Heart left ventricle (tissue), 16 donors: Measurements from ENCODE around the gene ZFAND5. TPM values are rescaled to one million over a fixed set of nuclear protein-coding genes. Genes with fewer than 3 reads are reported as not detected.

Experiments used
- ATAC-seq, 4 donors: fragments of 200-7000 bp; cut with Tn5 transposase; one replicate each; pipeline ENCODE4 v1.9.1; 2020 to 2022; ENCODE audit warnings: moderate library complexity in 4 of 4, mild to moderate bottlenecking in 3 of 4, moderate number of reproducible peaks in 1 of 4
- DNase-seq, 5 donors: peaks; one replicate each; pipeline ENCODE4 v3.0.0-alpha.2; 2020
- H3K27ac ChIP-seq, 12 donors: fragments of 200-600 bp; sonication (generic) in 4 of 12; one replicate each; pipeline versions ENCODE4 v1.5.0 to v1.8.0; 2016 to 2022; ENCODE audit warnings: mild to moderate bottlenecking in 2 of 12
- H3K27me3 ChIP-seq, 9 donors: fragments of 200-600 bp; sonication (generic) in 2 of 9; one replicate each; pipeline versions ENCODE4 v1.5.1 to v1.8.0; 2016 to 2022; ENCODE audit warnings: mild to moderate bottlenecking in 3 of 9
- H3K36me3 ChIP-seq, 9 donors: fragments of 200-600 bp; sonication (generic) in 2 of 9; one replicate each; pipeline versions ENCODE4 v1.5.0 to v1.8.0; 2018 to 2022; ENCODE audit warnings: mild to moderate bottlenecking in 2 of 9
- H3K4me1 ChIP-seq, 12 donors: fragments of 200-600 bp; sonication (generic) in 4 of 12; one replicate each; pipeline versions ENCODE4 v1.5.0 to v1.8.0; 2016 to 2022; ENCODE audit warnings: mild to moderate bottlenecking in 3 of 12
- H3K4me3 ChIP-seq, 12 donors: fragments of 200-600 bp; sonication (generic) in 4 of 12; one replicate each; pipeline versions ENCODE4 v1.5.0 to v1.8.0; 2017 to 2022; ENCODE audit warnings: mild to moderate bottlenecking in 9 of 12, moderate library complexity in 4 of 12
- H3K9me3 ChIP-seq, 12 donors: fragments of 200-600 bp; sonication (generic) in 4 of 12; one replicate each; pipeline versions ENCODE4 v1.5.0 to v1.8.0; 2016 to 2022; ENCODE audit warnings: mild to moderate bottlenecking in 1 of 12
- POLR2A ChIP-seq, 2 donors: fragments of 450-650 bp; IDR thresholded peaks; one replicate each; pipeline ENCODE4 v1.6.1; 2017; ENCODE audit warnings: antibody characterized with exemption in 2 of 2, mild to moderate bottlenecking in 2 of 2, moderate library complexity in 2 of 2
- WGBS, 4 donors: extraction: QIAGEN DNeasy Blood & Tissue Kit in 2 of 4; methylation state at CpG; one replicate each; pipeline versions ENCODE4 v1.1.5 to v1.1.7; 2013 to 2018; 5-methylcytosine and 5-hydroxymethylcytosine counted together
- intact Hi-C, 10 donors: fragments of 100-400 bp; cut with DNase I; formaldehyde crosslinking; loops; one replicate each; pipeline versions ENCODE4 v1.11.1 to v1.14.2; 2022
- polyA plus RNA-seq, 2 donors: library from polyadenylated mRNA; stranded (reverse); fragments of 200-250 nt; gene quantifications; one replicate each; pipeline ENCODE4 v1.2.3, GENCODE V29; 2013
- total RNA-seq, 9 donors: library from RNA; depleted of rRNA in 2 of 9; stranded (reverse); fragments of >200 nt in 2 of 9; fragmentation: NEBNext Ultra II Directional in 3 of 9; extraction: Animal tissue kit (Norgen Biotek cat#: 25700) in 3 of 9; gene quantifications; one replicate each; pipeline versions ENCODE4 v1.1.0 to v1.2.4, GENCODE V29; 2016 to 2023
- TF ChIP-seq, protein P1 (sequence below), 12 donors: fragments of 200-600 bp; sonication (generic) in 4 of 12; IDR thresholded peaks; one replicate each; pipeline versions ENCODE4 v1.5.0 to v1.8.0; 2018 to 2022; ENCODE audit warnings: antibody characterized with exemption in 12 of 12, mild to moderate bottlenecking in 5 of 12
- donor health status: ischemic (EF 13 %, LVEDD 7.1; RV severe dilation, severe dysfunction).
- donor health status: healthy with polysubstance abuse.
- donor health status: DM: no; HTN: yes; CAD: no.
- donor health status: DM: no; HTN: no; CAD: no.
- donor health status: ischemic (EF 25% LVEDD 6.9; RV normal size, moderate dysfunction).
- donor health status: ischemic (EF 25% LVEDD 5.7; RV mildly dilated, moderate dysfunction).
- donor health status: healthy.
- donor health status: DM: yes; HTN: yes; CAD: no.
- donor health status: ischemic (EF 35%, LVEDD 5.7; RV mildly dilated, moderate dysfunction).
- donor health status: nonischemic (EF 11% LVEDD 7.7; RV severe dilation, severe dysfunction).
- donor health status: DM: yes; HTN: yes; CAD: no.
- donor health status: PGD.
- donor health status: ischemic (EF 29% LVEDD 5.4; RV normal size, mild dysfunction).
- donor health status: nonischemic (EF 23%, LVEDD 6.1; RV moderate dilation, normal function).

The ZFAND5 gene
- total and polyA plus RNA-seq, 11 donors: 99.1 to 275 (median 157) TPM

DNA sequence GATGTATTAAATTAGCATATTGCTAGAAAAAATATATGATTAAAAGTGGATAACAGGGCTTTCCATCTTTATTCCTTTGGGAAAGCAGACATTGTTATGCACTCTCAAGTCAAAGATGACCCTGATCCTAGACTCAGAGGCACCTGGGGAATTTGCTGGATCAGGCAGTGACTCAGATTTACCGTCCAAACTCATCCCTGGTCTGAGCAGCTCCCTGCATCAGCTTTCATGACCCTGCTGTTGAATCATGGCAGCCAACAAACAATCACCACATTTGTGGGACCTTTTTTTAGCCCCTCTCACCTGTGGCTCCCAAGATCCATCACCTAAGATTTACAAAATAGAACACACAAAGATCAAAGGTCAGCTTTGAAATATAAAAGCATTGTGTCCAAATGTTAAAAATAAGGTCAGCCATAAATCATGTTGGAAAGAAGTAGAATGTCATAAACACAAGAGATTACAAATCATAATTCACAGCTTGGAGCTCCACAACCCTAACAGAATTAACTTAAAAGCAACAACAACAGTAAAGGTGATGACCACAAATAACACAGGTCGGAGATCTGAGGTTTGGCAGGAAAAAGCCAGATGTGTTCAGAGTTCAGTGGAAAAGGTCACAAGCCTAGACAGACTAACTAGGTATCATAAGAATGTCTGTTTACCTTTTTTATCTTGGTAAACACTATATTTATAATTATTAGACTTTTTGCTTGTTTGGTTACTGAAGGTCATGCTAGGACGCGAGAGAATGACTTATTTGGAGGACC, 55.5 kb downstream of the ZFAND5 start:
- intact Hi-C loops: loop anchor here in 4 of 10 donors (5.0 to 10.0 kb wide), 4 partner anchors 45 to 268 kb away; no protein-coding TSS in a partner anchor
- no peak for ATAC-seq
- Histone ChIP-seq H3K4me3 (no peak overlapping the region), H3K27ac (no peak overlapping the region), H3K27me3 (no peaks in the 10 kb centered on the region), H3K9me3 (no peaks in the 10 kb centered on the region), H3K4me1 (peaks cover 0 to 25% (median 2%) of the 10 kb centered on the region in 12 donors), H3K36me3 (no peaks in the 10 kb centered on the region)
- WGBS, 4 donors: 84 to 92% (median 89%) methylated on average over 4 of the region's 4 CpGs
- TF ChIP-seq, protein P1, sequence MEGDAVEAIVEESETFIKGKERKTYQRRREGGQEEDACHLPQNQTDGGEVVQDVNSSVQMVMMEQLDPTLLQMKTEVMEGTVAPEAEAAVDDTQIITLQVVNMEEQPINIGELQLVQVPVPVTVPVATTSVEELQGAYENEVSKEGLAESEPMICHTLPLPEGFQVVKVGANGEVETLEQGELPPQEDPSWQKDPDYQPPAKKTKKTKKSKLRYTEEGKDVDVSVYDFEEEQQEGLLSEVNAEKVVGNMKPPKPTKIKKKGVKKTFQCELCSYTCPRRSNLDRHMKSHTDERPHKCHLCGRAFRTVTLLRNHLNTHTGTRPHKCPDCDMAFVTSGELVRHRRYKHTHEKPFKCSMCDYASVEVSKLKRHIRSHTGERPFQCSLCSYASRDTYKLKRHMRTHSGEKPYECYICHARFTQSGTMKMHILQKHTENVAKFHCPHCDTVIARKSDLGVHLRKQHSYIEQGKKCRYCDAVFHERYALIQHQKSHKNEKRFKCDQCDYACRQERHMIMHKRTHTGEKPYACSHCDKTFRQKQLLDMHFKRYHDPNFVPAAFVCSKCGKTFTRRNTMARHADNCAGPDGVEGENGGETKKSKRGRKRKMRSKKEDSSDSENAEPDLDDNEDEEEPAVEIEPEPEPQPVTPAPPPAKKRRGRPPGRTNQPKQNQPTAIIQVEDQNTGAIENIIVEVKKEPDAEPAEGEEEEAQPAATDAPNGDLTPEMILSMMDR (IDR thresholded peaks at IDR 0.05): no peak
- TF ChIP-seq POLR2A (IDR thresholded peaks at IDR 0.05): no peak
- DNase-seq: no peak

- intact Hi-C loops: loop anchor here in 4 of 10 donors (5.0 to 10.0 kb wide), 4 partner anchors 48 to 271 kb away; no protein-coding TSS in a partner anchor
- no peak for TF ChIP-seq POLR2A (IDR thresholded peaks at IDR 0.05)
- TF ChIP-seq, protein P1 (IDR thresholded peaks at IDR 0.05): no peak
- H3K4me3 ChIP-seq: peak overlapping the region in 1 of 12 donors; percentile 55
These were observed 58.2 kb downstream of the ZFAND5 start for GRCh38 chr9:72306761-72307160.

GRCh38 chr9:72305707-72306106, 59.3 kb downstream of the ZFAND5 start:
- intact Hi-C loops: loop anchor here in 4 of 10 donors (2.0 to 10.0 kb wide), 5 partner anchors 49 to 272 kb away; no protein-coding TSS in a partner anchor
- H3K9me3 ChIP-seq: no peaks in the 10 kb centered on the region
- H3K27me3 ChIP-seq: no peaks in the 10 kb centered on the region
- WGBS, 4 donors: 53 to 67% (median 62%) methylated on average over 3 of the region's 3 CpGs
- peak overlapping the region in 10 of 12 donors; percentile 11 to 91 (median 60) for H3K27ac ChIP-seq
- peak overlapping the region in 10 of 12 donors; percentile 10 to 70 (median 40) for H3K4me3 ChIP-seq
- no peak for DNase-seq
- no peaks in the 10 kb centered on the region for H3K36me3 ChIP-seq
- peaks cover 0 to 28% (median 1%) of the 10 kb centered on the region in 12 donors for H3K4me1 ChIP-seq
- TF ChIP-seq, protein P1 (IDR thresholded peaks at IDR 0.05): no peak
- no peak for TF ChIP-seq POLR2A (IDR thresholded peaks at IDR 0.05)
- no peak for ATAC-seq

More at GRCh38 chr9:72306761-72307160, 58.2 kb downstream of the ZFAND5 start:
- Histone ChIP-seq H3K27ac (peak overlapping the region in 1 of 12 donors; percentile 89), H3K27me3 (no peaks in the 10 kb centered on the region), H3K36me3 (no peaks in the 10 kb centered on the region), H3K4me1 (peaks cover 0 to 19% (median 1%) of the 10 kb centered on the region in 12 donors), H3K9me3 (no peaks in the 10 kb centered on the region)
- WGBS, 4 donors: 63 to 75% (median 66%) methylated on average over 1 of the region's 1 CpG
- no peak for ATAC-seq
- no peak for DNase-seq

- TF ChIP-seq, protein P1 (IDR thresholded peaks at IDR 0.05): no peak
- TF ChIP-seq POLR2A (IDR thresholded peaks at IDR 0.05): peak in 1 of 2 donors; percentile 65
- Histone ChIP-seq H3K4me1 (peaks cover 0 to 33% (median 1%) of the 10 kb centered on the region in 12 donors), H3K4me3 (peak overlapping the region in 9 of 12 donors; percentile 22 to 70 (median 42)), H3K27me3 (no peaks in the 10 kb centered on the region), H3K9me3 (no peaks in the 10 kb centered on the region), H3K27ac (peak overlapping the region; percentile 9 to 91 (median 80)), H3K36me3 (no peaks in the 10 kb centered on the region)
- intact Hi-C loops: loop anchor here in 4 of 10 donors (2.0 to 10.0 kb wide), 5 partner anchors 50 to 272 kb away; no protein-coding TSS in a partner anchor
- DNase-seq (peak; percentile 79 to 89 (median 85)), ATAC-seq (peak; percentile 98 to 100 (median 99))
- 13 to 30% (median 24%) methylated on average over 8 of the region's 8 CpGs for WGBS, 4 donors
These were observed 59.9 kb downstream of the ZFAND5 start for GRCh38 chr9:72305102-72305546.
